Trophoblast cell (in vitro differentiated cells and primary cell): ENCODE measurements around the gene ACAP3.

Experiments used
- DNase-seq, 2 donors: peaks; one replicate each; pipeline ENCODE4 v3.0.0-alpha.2; 2016
- H2AFZ ChIP-seq: 2 replicates; pipeline ENCODE4 v1.6.1; 2013; ENCODE audit warnings: low read length, moderate library complexity, mild to moderate bottlenecking; ENCODE audit not compliant: insufficient read depth, poor library complexity
- H2AK5ac ChIP-seq: 2 replicates; pipeline ENCODE4 v1.6.1; 2013; ENCODE audit warnings: mild to moderate bottlenecking, low read length
- H2BK120ac ChIP-seq: 2 replicates; pipeline ENCODE4 v1.6.1; 2013; ENCODE audit warnings: low read length, mild to moderate bottlenecking, moderate library complexity; ENCODE audit not compliant: insufficient read depth, poor library complexity
- H2BK12ac ChIP-seq: 2 replicates; pipeline ENCODE4 v1.6.1; 2013; ENCODE audit warnings: mild to moderate bottlenecking, low read length, moderate library complexity
- H2BK5ac ChIP-seq: 2 replicates; pipeline ENCODE4 v1.6.1; 2013; ENCODE audit warnings: low read length, low read depth, moderate library complexity, mild to moderate bottlenecking; ENCODE audit not compliant: poor library complexity
- H3K14ac ChIP-seq: 2 replicates; pipeline ENCODE4 v1.6.1; 2013; ENCODE audit warnings: mild to moderate bottlenecking, low read length
- H3K18ac ChIP-seq: 2 replicates; pipeline ENCODE4 v1.6.1; 2013; ENCODE audit warnings: mild to moderate bottlenecking, low read length
- H3K23ac ChIP-seq: 2 replicates; pipeline ENCODE4 v1.6.1; 2013; ENCODE audit warnings: low read length
- H3K27ac ChIP-seq: 2 replicates; pipeline ENCODE4 v1.5.1; 2013; ENCODE audit warnings: low read depth, mild to moderate bottlenecking, inconsistent platforms, low read length, moderate library complexity
- H3K27me3 ChIP-seq: 2 replicates; pipeline ENCODE4 v1.6.1; 2013; ENCODE audit warnings: inconsistent platforms, mild to moderate bottlenecking, low read length, moderate library complexity; ENCODE audit not compliant: insufficient read depth
- H3K36me3 ChIP-seq, 2 experiments: 1 replicate in 1 of 2; 2 replicates in 1 of 2; pipeline ENCODE4 v1.6.1; 2013; ENCODE audit warnings: low read length in 2 of 2, mild to moderate bottlenecking in 2 of 2, moderate library complexity in 1 of 2; ENCODE audit not compliant: insufficient read depth in 2 of 2, control insufficient read depth in 1 of 2
- H3K4ac ChIP-seq: 2 replicates; pipeline ENCODE4 v1.6.1; 2013; ENCODE audit warnings: low read depth, mild to moderate bottlenecking, low read length, moderate library complexity
- H3K4me1 ChIP-seq, 2 experiments: 1 replicate in 1 of 2; 2 replicates in 1 of 2; pipeline ENCODE4 v1.6.1; 2013; ENCODE audit warnings: low read length in 2 of 2, mild to moderate bottlenecking in 2 of 2, moderate library complexity in 1 of 2; ENCODE audit not compliant: insufficient read depth in 2 of 2, control insufficient read depth in 1 of 2
- H3K4me2 ChIP-seq: 2 replicates; pipeline ENCODE4 v1.6.1; 2013; ENCODE audit warnings: inconsistent platforms, mild to moderate bottlenecking, low read length, moderate library complexity
- H3K4me3 ChIP-seq: 2 replicates; pipeline ENCODE4 v1.5.1; 2013; ENCODE audit warnings: mild to moderate bottlenecking, low read depth, low read length, inconsistent platforms
- H3K79me1 ChIP-seq: one replicate; pipeline ENCODE4 v1.6.1; 2013; ENCODE audit warnings: low read length
- H3K79me2 ChIP-seq: 2 replicates; pipeline ENCODE4 v1.6.1; 2013; ENCODE audit warnings: low read length, mild to moderate bottlenecking; ENCODE audit not compliant: control insufficient read depth, insufficient read depth, poor library complexity
- H3K9ac ChIP-seq: 2 replicates; pipeline ENCODE4 v1.6.1; 2013; ENCODE audit warnings: mild to moderate bottlenecking, low read length
- H3K9me3 ChIP-seq: 2 replicates; pipeline ENCODE4 v1.6.1; 2013; ENCODE audit warnings: low read depth, mild to moderate bottlenecking, control low read depth, inconsistent platforms, low read length; ENCODE audit not compliant: insufficient read depth
- H4K12ac ChIP-seq: 2 replicates; pipeline ENCODE4 v1.6.1; 2013; ENCODE audit warnings: low read depth, mild to moderate bottlenecking, low read length, moderate library complexity
- H4K8ac ChIP-seq: 2 replicates; pipeline ENCODE4 v1.6.1; 2013; ENCODE audit warnings: low read depth, mild to moderate bottlenecking, low read length, moderate library complexity
- H4K91ac ChIP-seq: one replicate; pipeline ENCODE4 v1.6.1; 2013; ENCODE audit warnings: low read depth, mild to moderate bottlenecking, low read length, moderate library complexity
- WGBS: extraction: QIAGEN DNeasy Blood & Tissue Kit; methylation state at CpG from one replicate; pipeline ENCODE4 v1.1.7; 2013; ENCODE audit warnings: missing lambda C conversion rate; ENCODE audit not compliant: insufficient read length, insufficient coverage; ENCODE audit errors: extremely low coverage; 5-methylcytosine and 5-hydroxymethylcytosine counted together

ACAP3 gene

GRCh38 chr1:1306070-1306660 lies 1.6 kb downstream of the ACAP3 start:
- WGBS = no CpG with 5 or more reads among the region's 11 CpGs
- H2BK5ac ChIP-seq = no peak overlapping the region
- DNase-seq = no peak

GRCh38 chr1:1305300-1306069 lies 2.2 kb downstream of the ACAP3 start:
- H2BK120ac ChIP-seq = peak overlapping the region; percentile 62
- peak overlapping the region; percentile 89 for H3K27ac ChIP-seq
- no peak overlapping the region for H3K23ac ChIP-seq
- H2AFZ ChIP-seq = peak overlapping the region; percentile 50
- H2BK5ac ChIP-seq = peak overlapping the region; percentile 73
- no peak overlapping the region for H3K4me3 ChIP-seq
- peaks cover 28% of the 10 kb centered on the region for H3K79me1 ChIP-seq
- no peaks in the 10 kb centered on the region for H3K9me3 ChIP-seq
- H3K14ac ChIP-seq = peak overlapping the region; percentile 60
- no peak for DNase-seq
- peaks cover 26% of the 10 kb centered on the region for H3K79me2 ChIP-seq
- no peaks in the 10 kb centered on the region for H3K27me3 ChIP-seq
- peak overlapping the region; percentile 88 for H3K4me2 ChIP-seq
- peak overlapping the region; percentile 84 for H4K91ac ChIP-seq
- no CpG with 5 or more reads among the region's 25 CpGs for WGBS
- H3K4me1 ChIP-seq = peaks cover 47 to 52% of the 10 kb centered on the region in 2 experiments
- H3K9ac ChIP-seq = no peak overlapping the region
- peak overlapping the region; percentile 77 for H2AK5ac ChIP-seq
- peak overlapping the region; percentile 77 for H4K8ac ChIP-seq
- H3K4ac ChIP-seq = peak overlapping the region; percentile 9
- H2BK12ac ChIP-seq = peak overlapping the region; percentile 12
- peaks cover 10 to 14% of the 10 kb centered on the region in 2 experiments for H3K36me3 ChIP-seq
- peak overlapping the region; percentile 24 for H3K18ac ChIP-seq
- H4K12ac ChIP-seq = peak overlapping the region; percentile 51

More at GRCh38 chr1:1306070-1306660, 1.6 kb downstream of the ACAP3 start:
- peak overlapping the region; percentile 7 for H3K18ac ChIP-seq
- H3K9ac ChIP-seq = peak overlapping the region; percentile 29
- no peak overlapping the region for H2BK12ac ChIP-seq
- peak overlapping the region; percentile 14 for H3K4ac ChIP-seq
- peak overlapping the region; percentile 10 for H2AK5ac ChIP-seq
- H3K4me2 ChIP-seq = peak overlapping the region; percentile 88
- no peak overlapping the region for H3K4me3 ChIP-seq
- H3K79me1 ChIP-seq = peaks cover 28% of the 10 kb centered on the region
- no peak overlapping the region for H3K23ac ChIP-seq
- H3K27ac ChIP-seq = peak overlapping the region; percentile 89
- H3K36me3 ChIP-seq = peaks cover 17 to 21% of the 10 kb centered on the region in 2 experiments
- no peak overlapping the region for H2AFZ ChIP-seq
- peaks cover 47 to 52% of the 10 kb centered on the region in 2 experiments for H3K4me1 ChIP-seq
- H3K14ac ChIP-seq = peak overlapping the region; percentile 11
- H4K8ac ChIP-seq = no peak overlapping the region
- H4K91ac ChIP-seq = peak overlapping the region; percentile 36
- no peaks in the 10 kb centered on the region for H3K9me3 ChIP-seq
- peak overlapping the region; percentile 1 for H4K12ac ChIP-seq
- no peak overlapping the region for H2BK120ac ChIP-seq
- peaks cover 26% of the 10 kb centered on the region for H3K79me2 ChIP-seq
- no peaks in the 10 kb centered on the region for H3K27me3 ChIP-seq

DNA sequence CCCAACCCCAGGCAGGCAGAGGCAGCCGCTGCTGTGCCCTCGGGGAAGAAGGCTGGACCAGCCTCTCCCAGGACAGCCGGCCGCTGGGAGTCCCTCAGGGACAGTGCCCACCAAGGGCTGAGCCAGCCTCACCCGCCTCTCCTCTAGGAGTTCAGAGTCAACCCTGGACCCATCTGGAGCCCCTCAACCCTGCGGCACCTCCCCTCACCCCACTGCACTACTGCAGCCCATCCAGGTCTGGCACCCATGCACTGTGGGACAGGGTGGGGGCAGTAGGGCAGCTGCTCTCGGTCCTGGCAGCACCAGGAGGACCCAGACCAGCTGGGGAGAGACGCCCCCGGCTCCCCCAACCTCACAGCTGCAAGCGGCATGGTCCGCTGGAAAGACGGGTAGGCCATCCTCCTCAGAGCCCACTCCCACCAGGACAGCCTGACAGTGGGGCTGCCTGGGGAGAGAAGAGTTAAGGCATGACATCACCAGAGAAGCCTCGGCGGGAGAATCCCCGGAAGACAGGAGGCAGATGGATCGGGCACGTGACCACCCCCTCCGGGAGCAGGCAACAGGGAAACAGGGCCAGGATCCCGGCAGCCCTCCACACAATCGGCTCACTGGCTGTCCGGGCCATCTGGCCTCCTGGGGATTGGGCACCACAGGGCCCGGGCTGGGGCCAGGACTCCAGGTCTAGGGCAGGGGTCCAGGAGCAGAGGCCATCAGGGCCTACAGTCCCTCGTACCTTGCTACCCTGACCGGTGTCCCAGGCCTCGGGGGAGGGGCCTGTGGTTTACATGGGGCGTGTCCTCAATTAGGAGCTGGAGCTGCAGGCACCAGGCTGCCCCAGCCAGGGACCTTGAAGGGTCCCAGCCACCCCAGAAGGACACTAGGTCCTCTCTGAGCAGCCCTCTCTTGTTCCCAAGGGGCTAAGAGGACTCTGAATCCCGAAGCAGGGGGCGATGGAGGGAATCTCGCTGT lies 3.1 kb downstream of the ACAP3 start:
- peak overlapping the region; percentile 60 for H3K14ac ChIP-seq
- peaks cover under 1% of the 10 kb centered on the region for H3K9me3 ChIP-seq
- no peak overlapping the region for H3K4me3 ChIP-seq
- peak overlapping the region; percentile 73 for H2BK5ac ChIP-seq
- peak overlapping the region; percentile 89 for H3K27ac ChIP-seq
- H2BK12ac ChIP-seq = peak overlapping the region; percentile 44
- peaks cover 28% of the 10 kb centered on the region for H3K79me1 ChIP-seq
- peak; percentile 55 to 64 for DNase-seq
- peak overlapping the region; percentile 63 for H3K4ac ChIP-seq
- H3K4me2 ChIP-seq = peak overlapping the region; percentile 50
- H4K12ac ChIP-seq = peak overlapping the region; percentile 51
- H3K4me1 ChIP-seq = peaks cover 40 to 44% of the 10 kb centered on the region in 2 experiments
- peak overlapping the region; percentile 77 for H2AK5ac ChIP-seq
- H4K91ac ChIP-seq = peak overlapping the region; percentile 84
- WGBS = no CpG with 5 or more reads among the region's 29 CpGs
- peaks cover 25% of the 10 kb centered on the region for H3K79me2 ChIP-seq
- peak overlapping the region; percentile 62 for H2BK120ac ChIP-seq
- no peaks in the 10 kb centered on the region for H3K27me3 ChIP-seq
- peak overlapping the region; percentile 66 for H3K18ac ChIP-seq
- peak overlapping the region; percentile 77 for H4K8ac ChIP-seq
- H3K9ac ChIP-seq = no peak overlapping the region
- H2AFZ ChIP-seq = peak overlapping the region; percentile 50
- peaks cover 1 to 6% of the 10 kb centered on the region in 2 experiments for H3K36me3 ChIP-seq
- no peak overlapping the region for H3K23ac ChIP-seq

GRCh38 chr1:1303736-1304135 lies 4.0 kb downstream of the ACAP3 start:
- Histone ChIP-seq H2BK5ac (no peak overlapping the region), H3K36me3 (peaks cover 0 to 3% of the 10 kb centered on the region in 2 experiments), H3K4ac (no peak overlapping the region), H4K8ac (no peak overlapping the region), H3K4me3 (no peak overlapping the region), H2BK120ac (no peak overlapping the region), H2BK12ac (no peak overlapping the region), H3K9me3 (peaks cover 2% of the 10 kb centered on the region), H2AK5ac (peak overlapping the region; percentile 45), H4K91ac (peak overlapping the region; percentile 74), H4K12ac (no peak overlapping the region), H3K27me3 (no peaks in the 10 kb centered on the region), H3K4me2 (no peak overlapping the region), H3K9ac (no peak overlapping the region), H3K23ac (no peak overlapping the region), H3K79me1 (peaks cover 22% of the 10 kb centered on the region), H3K18ac (peak overlapping the region; percentile 39), H3K27ac (no peak overlapping the region), H2AFZ (no peak overlapping the region), H3K79me2 (peaks cover 17% of the 10 kb centered on the region), H3K4me1 (peaks cover 35 to 39% of the 10 kb centered on the region in 2 experiments), H3K14ac (no peak overlapping the region)
- no CpG with 5 or more reads among the region's 13 CpGs for WGBS
- no peak for DNase-seq
